Hepatocyte (in vitro differentiated cells): ENCODE data around the gene CMIP. TPM values are rescaled to one million over a fixed set of nuclear protein-coding genes. Genes with fewer than 3 reads are reported as not detected.

Experiments used
- DNase-seq: peaks from one replicate; pipeline ENCODE4 v3.0.0-alpha.2; 2016; ENCODE audit warnings: low spot score
- H2AFZ ChIP-seq: fragments of 200-600 bp; sonication (generic); 2 replicates; pipeline ENCODE4 v1.6.0; 2016; ENCODE audit warnings: antibody characterized with exemption, mild to moderate bottlenecking
- H3K27ac ChIP-seq: fragments of 200-600 bp; sonication (generic); 2 replicates; pipeline ENCODE4 v1.5.1; 2016; ENCODE audit warnings: mild to moderate bottlenecking
- H3K27me3 ChIP-seq: fragments of 200-600 bp; sonication (generic); 2 replicates; pipeline ENCODE4 v1.6.1; 2016
- H3K36me3 ChIP-seq: fragments of 200-600 bp; sonication (generic); replicated peaks from 2 replicates; pipeline ENCODE4 v1.5.1; 2016; ENCODE audit warnings: low read depth; ENCODE audit not compliant: insufficient read depth
- H3K4me1 ChIP-seq: fragments of 200-600 bp; sonication (generic); 2 replicates; pipeline ENCODE4 v1.5.1; 2016; ENCODE audit warnings: mild to moderate bottlenecking, moderate library complexity; ENCODE audit not compliant: insufficient read depth
- H3K4me2 ChIP-seq: fragments of 200-600 bp; sonication (generic); 2 replicates; pipeline ENCODE4 v1.6.0; 2016
- H3K4me3 ChIP-seq: fragments of 200-600 bp; sonication (generic); 2 replicates; pipeline ENCODE4 v1.5.1; 2016; ENCODE audit warnings: mild to moderate bottlenecking
- H3K79me2 ChIP-seq: fragments of 200-600 bp; sonication (generic); 2 replicates; pipeline ENCODE4 v1.6.0; 2017; ENCODE audit warnings: mild to moderate bottlenecking
- H3K9me2 ChIP-seq: fragments of 200-600 bp; sonication (generic); replicated peaks from 2 replicates; pipeline ENCODE4 v1.6.0; 2017; ENCODE audit warnings: mild to moderate bottlenecking; ENCODE audit not compliant: insufficient read depth
- H3K9me3 ChIP-seq: fragments of 200-600 bp; sonication (generic); 2 replicates; pipeline ENCODE4 v1.5.1; 2016; ENCODE audit warnings: low read depth, mild to moderate bottlenecking
- H4K20me1 ChIP-seq: fragments of 200-600 bp; sonication (generic); 2 replicates; pipeline ENCODE4 v1.6.0; 2016; ENCODE audit warnings: mild to moderate bottlenecking; ENCODE audit not compliant: insufficient read depth, poor library complexity, severe bottlenecking
- EZH2 ChIP-seq: fragments of 200-600 bp; sonication (generic); IDR thresholded peaks from 2 replicates; pipeline ENCODE4 v1.6.1; 2016; ENCODE audit warnings: antibody characterized with exemption, mild to moderate bottlenecking, borderline replicate concordance
- EZH2phosphoT487 ChIP-seq: fragments of 200-600 bp; sonication (generic); IDR thresholded peaks from one replicate; pipeline ENCODE4 v1.6.1; 2018; ENCODE audit warnings: antibody characterized with exemption, mild to moderate bottlenecking, low read depth, moderate library complexity; ENCODE audit not compliant: unreplicated experiment, severe bottlenecking
- WGBS: methylation state at CpG from one replicate; pipeline ENCODE4 v1.1.6; 2016; ENCODE audit warnings: low lambda C conversion rate; ENCODE audit errors: missing lambda C conversion rate; 5-methylcytosine and 5-hydroxymethylcytosine counted together
- polyA plus RNA-seq: library from polyadenylated mRNA; unstranded; fragments of >200 nt; fragmentation: Nextera tagmentation; extraction: Ambion mirVana; gene quantifications from 2 replicates; pipeline ENCODE4 v1.2.1, GENCODE V29; 2016
- total RNA-seq: library from RNA; depleted of rRNA; stranded (reverse); fragments of >200 nt; gene quantifications from 2 replicates; pipeline ENCODE4 v1.2.3, GENCODE V29; 2014
- TF ChIP-seq, protein P1 (sequence below): fragments of 200-600 bp; sonication (generic); IDR thresholded peaks from 2 replicates; pipeline ENCODE4 v1.5.1; 2016; ENCODE audit warnings: antibody characterized with exemption, mild to moderate bottlenecking; ENCODE audit not compliant: poor library complexity

Gene CMIP
- total and polyA plus RNA-seq, 2 experiments from 2014 or later, result 5.8 to 17.8 TPM

GRCh38 chr16:81715358-81716196 is 271.0 kb downstream of the CMIP start:
- Histone ChIP-seq H3K9me2 (no peaks in the 10 kb centered on the region), H3K4me3 (no peak overlapping the region), H3K27me3 (no peaks in the 10 kb centered on the region), H4K20me1 (no peaks in the 10 kb centered on the region), H3K79me2 (no peaks in the 10 kb centered on the region), H3K36me3 (no peaks in the 10 kb centered on the region), H3K4me1 (peaks cover 13% of the 10 kb centered on the region), H2AFZ (no peak overlapping the region), H3K9me3 (no peaks in the 10 kb centered on the region), H3K27ac (peak overlapping the region; percentile 70), H3K4me2 (peak overlapping the region; percentile 44)
- WGBS, result 64% methylated on average over 11 of the region's 11 CpGs
- DNase-seq, result no peak
- TF ChIP-seq, protein P1, sequence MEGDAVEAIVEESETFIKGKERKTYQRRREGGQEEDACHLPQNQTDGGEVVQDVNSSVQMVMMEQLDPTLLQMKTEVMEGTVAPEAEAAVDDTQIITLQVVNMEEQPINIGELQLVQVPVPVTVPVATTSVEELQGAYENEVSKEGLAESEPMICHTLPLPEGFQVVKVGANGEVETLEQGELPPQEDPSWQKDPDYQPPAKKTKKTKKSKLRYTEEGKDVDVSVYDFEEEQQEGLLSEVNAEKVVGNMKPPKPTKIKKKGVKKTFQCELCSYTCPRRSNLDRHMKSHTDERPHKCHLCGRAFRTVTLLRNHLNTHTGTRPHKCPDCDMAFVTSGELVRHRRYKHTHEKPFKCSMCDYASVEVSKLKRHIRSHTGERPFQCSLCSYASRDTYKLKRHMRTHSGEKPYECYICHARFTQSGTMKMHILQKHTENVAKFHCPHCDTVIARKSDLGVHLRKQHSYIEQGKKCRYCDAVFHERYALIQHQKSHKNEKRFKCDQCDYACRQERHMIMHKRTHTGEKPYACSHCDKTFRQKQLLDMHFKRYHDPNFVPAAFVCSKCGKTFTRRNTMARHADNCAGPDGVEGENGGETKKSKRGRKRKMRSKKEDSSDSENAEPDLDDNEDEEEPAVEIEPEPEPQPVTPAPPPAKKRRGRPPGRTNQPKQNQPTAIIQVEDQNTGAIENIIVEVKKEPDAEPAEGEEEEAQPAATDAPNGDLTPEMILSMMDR, result no peak
- TF ChIP-seq EZH2phosphoT487 (no peak), EZH2 (no peak)

DNA sequence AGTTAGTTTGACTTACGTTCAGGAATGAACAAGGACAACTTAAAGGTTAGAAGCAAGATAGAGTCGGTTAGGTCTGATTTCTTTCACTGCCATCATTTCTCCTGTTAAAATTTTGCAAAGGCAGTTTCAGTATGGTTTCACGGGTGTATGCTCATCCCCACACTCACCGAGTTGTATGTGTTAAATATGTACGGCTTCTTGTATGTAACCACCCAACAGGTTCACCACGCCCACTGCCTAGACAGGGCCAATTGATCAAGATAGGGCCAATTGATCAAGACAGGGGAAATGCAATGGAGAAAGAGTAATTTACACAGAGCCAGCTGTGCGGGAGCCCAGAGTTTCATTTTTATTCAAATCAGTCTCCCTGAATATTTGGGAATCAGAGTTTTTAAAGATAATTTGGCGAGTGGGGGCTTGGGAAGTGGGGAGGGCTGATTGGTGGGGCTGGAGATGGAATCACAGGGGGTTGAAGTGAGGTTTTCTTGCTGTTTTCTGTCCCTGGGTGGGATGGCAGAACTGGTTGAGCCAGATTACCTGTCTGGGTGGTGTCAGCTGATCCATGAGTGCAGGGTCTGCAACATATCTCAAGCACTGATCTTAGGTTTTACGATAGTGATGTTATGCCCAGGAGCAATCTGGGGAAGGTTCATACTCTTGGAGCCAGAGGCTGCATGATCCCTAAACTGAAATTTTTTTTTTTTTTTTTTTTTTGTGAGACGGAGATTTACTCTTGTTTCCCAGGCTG is 272.0 kb downstream of the CMIP start:
- no peaks in the 10 kb centered on the region for H3K27me3 ChIP-seq
- 58% methylated on average over 9 of the region's 10 CpGs for WGBS
- H3K27ac ChIP-seq, result peak overlapping the region; percentile 70

DNA sequence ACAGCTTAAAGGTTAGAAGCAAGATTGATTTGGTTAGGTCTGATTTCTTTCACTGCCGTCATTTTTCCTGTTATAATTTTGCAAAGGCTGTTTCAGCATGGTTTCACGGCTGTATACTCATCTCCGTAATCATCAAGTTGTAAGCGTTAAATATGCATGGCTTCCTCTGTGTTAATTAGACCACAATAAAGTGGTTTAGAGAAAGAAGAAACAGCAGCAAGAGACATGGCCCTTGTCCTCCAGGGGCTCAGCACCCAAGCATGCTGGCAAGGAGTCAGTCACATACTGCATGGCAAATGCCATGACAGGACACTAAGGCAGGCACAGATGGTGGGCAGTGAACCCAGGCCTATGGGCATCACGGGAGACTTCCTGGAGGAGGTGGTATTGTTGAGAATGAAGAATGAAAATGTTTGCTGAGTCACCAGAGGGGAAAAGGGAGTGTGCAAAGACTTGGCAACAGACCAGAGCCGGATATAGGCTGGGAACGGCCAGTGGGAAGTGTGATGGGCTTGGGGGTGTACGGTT is 273.1 kb downstream of the CMIP start:
- no peak for DNase-seq
- Histone ChIP-seq H3K9me2 (no peaks in the 10 kb centered on the region), H3K4me1 (peaks cover 8% of the 10 kb centered on the region), H3K27ac (no peak overlapping the region), H3K4me3 (no peak overlapping the region), H3K9me3 (no peaks in the 10 kb centered on the region), H2AFZ (no peak overlapping the region), H3K36me3 (no peaks in the 10 kb centered on the region), H3K27me3 (no peaks in the 10 kb centered on the region), H4K20me1 (no peaks in the 10 kb centered on the region), H3K4me2 (no peak overlapping the region), H3K79me2 (no peaks in the 10 kb centered on the region)
- no peak for TF ChIP-seq EZH2phosphoT487
- TF ChIP-seq, protein P1, result no peak
- WGBS, result 89% methylated on average over 8 of the region's 8 CpGs

More for the DNA sequence above, 272.0 kb downstream of the CMIP start:
- TF ChIP-seq, protein P1, result no peak
- TF ChIP-seq EZH2 (no peak), EZH2phosphoT487 (no peak)
- no peaks in the 10 kb centered on the region for H3K36me3 ChIP-seq
- no peak overlapping the region for H2AFZ ChIP-seq
- peak overlapping the region; percentile 44 for H3K4me2 ChIP-seq
- H3K9me2 ChIP-seq, result no peaks in the 10 kb centered on the region
- no peaks in the 10 kb centered on the region for H3K9me3 ChIP-seq
- peaks cover 8% of the 10 kb centered on the region for H3K4me1 ChIP-seq
- no peak overlapping the region for H3K4me3 ChIP-seq
- H3K79me2 ChIP-seq, result no peaks in the 10 kb centered on the region
- no peaks in the 10 kb centered on the region for H4K20me1 ChIP-seq
- no peak for DNase-seq
